NT2/D1 (cell line): Measurements from ENCODE around the gene CACNA2D2.

Experiments
- YY1 ChIP-seq: IDR thresholded peaks from 2 replicates; pipeline ENCODE4 v1.6.1; 2011; ENCODE audit not compliant: insufficient read length, insufficient read depth
- ZNF274 ChIP-seq: IDR thresholded peaks from 2 replicates; pipeline ENCODE4 v1.6.1; 2011; ENCODE audit warnings: mild to moderate bottlenecking, low read depth, low read length

- TF ChIP-seq YY1 (no peak), ZNF274 (no peak)
Measured at GRCh38 chr3:50495609-50496423, 7.6 kb downstream of the CACNA2D2 start.
